OCI-LY7 (cell line): ENCODE measurements around the gene EMC8. TPM values are rescaled to one million over a fixed set of nuclear protein-coding genes. Genes with fewer than 3 reads are reported as not detected.

Experiments used
- BruUV-seq: library from RNA; stranded (reverse); fragments of 400-500 nt; replicated peaks from 2 replicates; lab custom pipeline; 2021; lab: Mats Ljungman, UMichigan
- CTCF ChIA-PET: fragments of 300-600 bp; sonication (Branson Sonifier 250); formaldehyde crosslinking; loops from one replicate; lab custom pipeline; 2022; ENCODE audit warnings: antibody characterized with exemption; ENCODE audit not compliant: unreplicated experiment; lab: Charles Lee
- POLR2A ChIA-PET: fragments of 300-600 bp; sonication (Branson Sonifier 250); formaldehyde crosslinking; loops from one replicate; lab custom pipeline; 2022; ENCODE audit warnings: antibody characterized with exemption; lab: Charles Lee
- DNase-seq: peaks from one replicate; pipeline ENCODE4 v3.0.0-alpha.2; 2015; ENCODE audit warnings: low spot score
- H2AFZ ChIP-seq: fragments of 200-600 bp; sonication (generic), shearing (Covaris generic); 2 replicates; pipeline ENCODE4 v1.6.1; 2014; ENCODE audit warnings: mild to moderate bottlenecking, antibody characterized with exemption, low read length, moderate library complexity
- H3K27ac ChIP-seq: fragments of 200-600 bp; sonication (generic); 2 replicates; pipeline ENCODE4 v1.5.1; 2014; ENCODE audit warnings: mixed run types, low read depth, mild to moderate bottlenecking, moderate library complexity, low read length, inconsistent platforms; ENCODE audit not compliant: poor library complexity, severe bottlenecking
- H3K36me3 ChIP-seq: fragments of 200-600 bp; sonication (generic); 2 replicates; pipeline ENCODE4 v1.6.1; 2014; ENCODE audit warnings: mild to moderate bottlenecking, antibody characterized with exemption, low read length, moderate library complexity, mixed read lengths; ENCODE audit not compliant: insufficient read depth
- H3K4me1 ChIP-seq: fragments of 200-600 bp; sonication (generic); 2 replicates; pipeline ENCODE4 v1.5.1; 2014; ENCODE audit warnings: mild to moderate bottlenecking, low read length; ENCODE audit not compliant: insufficient read depth, poor library complexity, severe bottlenecking
- H3K4me2 ChIP-seq: fragments of 200-600 bp; sonication (generic); 2 replicates; pipeline ENCODE4 v1.6.1; 2014; ENCODE audit warnings: mild to moderate bottlenecking, low read length
- H3K4me3 ChIP-seq: fragments of 200-600 bp; sonication (generic); 2 replicates; pipeline ENCODE4 v1.5.1; 2014; ENCODE audit warnings: mild to moderate bottlenecking, low read depth, low read length; ENCODE audit not compliant: poor library complexity, severe bottlenecking
- H3K79me2 ChIP-seq: fragments of 200-600 bp; sonication (generic); 2 replicates; pipeline ENCODE4 v1.6.1; 2016; ENCODE audit warnings: low read depth, mild to moderate bottlenecking, low read length, moderate library complexity, mixed read lengths; ENCODE audit not compliant: insufficient read depth
- H3K9me2 ChIP-seq: fragments of 200-600 bp; sonication (generic); 2 replicates; pipeline ENCODE4 v1.6.1; 2016; ENCODE audit warnings: mild to moderate bottlenecking, low read length, mixed read lengths; ENCODE audit not compliant: insufficient read depth
- H3K9me3 ChIP-seq: fragments of 200-600 bp; sonication (generic); 2 replicates; pipeline ENCODE4 v1.6.1; 2014; ENCODE audit warnings: mild to moderate bottlenecking, mixed run types, low read length, mixed read lengths
- H4K20me1 ChIP-seq: fragments of 200-600 bp; sonication (generic); 2 replicates; pipeline ENCODE4 v1.6.1; 2014; ENCODE audit warnings: mild to moderate bottlenecking, antibody characterized with exemption, low read length, moderate library complexity, mixed read lengths; ENCODE audit not compliant: insufficient read depth
- EZH2phosphoT487 ChIP-seq: fragments of 200-600 bp; sonication (generic); IDR thresholded peaks from 2 replicates; pipeline ENCODE4 v1.6.1; 2018; ENCODE audit warnings: low read depth, borderline replicate concordance, mild to moderate bottlenecking, mixed run types, antibody characterized with exemption, low read length, moderate library complexity, mixed read lengths
- intact Hi-C: fragments of 100-400 bp; cut with micrococcal nuclease; formaldehyde crosslinking; loops from one replicate; pipeline ENCODE4 v1.10.0; 2022; ENCODE audit not compliant: unreplicated experiment
- total RNA-seq, 2 experiments: library from RNA; depleted of rRNA in 1 of 2; stranded (reverse); fragments of >200 nt in 1 of 2; shearing (Covaris generic) in 1 of 2; gene quantifications; 2 replicates each; pipeline ENCODE4 v1.2.3, GENCODE V29; 2014 to 2022
- TF ChIP-seq, protein P1 (sequence below): fragments of 200-600 bp; sonication (generic); conservative IDR thresholded peaks from 2 replicates; pipeline ENCODE4 v1.5.1; 2014; ENCODE audit warnings: mild to moderate bottlenecking, antibody characterized with exemption, low read length, moderate library complexity, mixed read lengths

EMC8 gene
- total RNA-seq, 2 experiments from 2014 or later: 47.5 to 54.0 TPM

DNA sequence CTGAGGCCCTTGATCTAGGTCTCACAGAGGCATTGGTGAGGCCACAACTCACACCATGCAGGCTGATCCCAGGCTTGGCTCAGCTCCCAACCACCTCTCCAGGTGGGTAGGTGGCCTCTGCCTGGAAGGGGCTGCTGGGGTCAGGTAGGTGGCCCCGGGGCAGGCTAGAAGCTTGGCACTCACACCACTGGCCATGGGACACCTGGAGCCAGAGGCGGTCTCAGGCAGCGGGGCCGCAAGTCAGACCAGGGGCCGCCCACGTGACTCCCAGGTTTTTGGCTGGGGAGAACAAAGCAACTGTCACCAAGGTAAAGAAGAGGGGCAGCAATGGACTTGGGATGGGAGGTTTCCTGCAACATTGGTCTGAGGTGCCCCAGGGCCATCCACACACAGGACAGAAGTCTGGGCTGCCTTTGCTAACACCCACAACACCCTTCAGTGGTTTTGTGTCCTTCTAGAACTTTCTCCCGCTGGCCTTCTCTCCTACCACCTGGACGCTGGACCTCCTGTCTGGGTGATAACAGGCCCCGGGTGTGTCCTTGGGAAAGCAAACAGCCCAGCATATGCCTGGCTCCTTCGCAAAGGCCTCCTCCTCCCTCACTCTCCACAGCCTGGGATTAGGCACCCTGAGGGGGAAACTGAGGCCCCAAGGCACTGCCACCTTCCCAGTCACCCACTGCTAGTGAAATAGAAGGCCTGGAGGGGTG lies 64.9 kb downstream of the EMC8 start:
- no peaks in the 10 kb centered on the region for H3K9me2 ChIP-seq
- DNase-seq: no peak
- ChIA-PET CTCF (interaction anchor here (0.7 kb wide), 1 partner anchor 165 kb away, joined by 3 read pairs; the partner anchor contains the start of gene IRF8), POLR2A (interaction anchor here (0.6 kb wide), 1 partner anchor 19 kb away, joined by 8 read pairs; no protein-coding TSS in a partner anchor)
- H3K4me3 ChIP-seq: peak overlapping the region; percentile 20
- peak overlapping the region; percentile 85; the same call in 1 of the 2 replicates for H2AFZ ChIP-seq
- no peak for TF ChIP-seq EZH2phosphoT487
- TF ChIP-seq, protein P1, sequence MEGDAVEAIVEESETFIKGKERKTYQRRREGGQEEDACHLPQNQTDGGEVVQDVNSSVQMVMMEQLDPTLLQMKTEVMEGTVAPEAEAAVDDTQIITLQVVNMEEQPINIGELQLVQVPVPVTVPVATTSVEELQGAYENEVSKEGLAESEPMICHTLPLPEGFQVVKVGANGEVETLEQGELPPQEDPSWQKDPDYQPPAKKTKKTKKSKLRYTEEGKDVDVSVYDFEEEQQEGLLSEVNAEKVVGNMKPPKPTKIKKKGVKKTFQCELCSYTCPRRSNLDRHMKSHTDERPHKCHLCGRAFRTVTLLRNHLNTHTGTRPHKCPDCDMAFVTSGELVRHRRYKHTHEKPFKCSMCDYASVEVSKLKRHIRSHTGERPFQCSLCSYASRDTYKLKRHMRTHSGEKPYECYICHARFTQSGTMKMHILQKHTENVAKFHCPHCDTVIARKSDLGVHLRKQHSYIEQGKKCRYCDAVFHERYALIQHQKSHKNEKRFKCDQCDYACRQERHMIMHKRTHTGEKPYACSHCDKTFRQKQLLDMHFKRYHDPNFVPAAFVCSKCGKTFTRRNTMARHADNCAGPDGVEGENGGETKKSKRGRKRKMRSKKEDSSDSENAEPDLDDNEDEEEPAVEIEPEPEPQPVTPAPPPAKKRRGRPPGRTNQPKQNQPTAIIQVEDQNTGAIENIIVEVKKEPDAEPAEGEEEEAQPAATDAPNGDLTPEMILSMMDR: no peak
- H3K4me2 ChIP-seq: peak overlapping the region; percentile 59
- intact Hi-C loops: loop anchor here (1.0 kb wide), 1 partner anchor 22 kb away; no protein-coding TSS in a partner anchor
- no TSS peak for BruUV-seq
- H3K9me3 ChIP-seq: no peaks in the 10 kb centered on the region
- H3K4me1 ChIP-seq: peaks cover 31% of the 10 kb centered on the region
- H3K79me2 ChIP-seq: no peaks in the 10 kb centered on the region
- H4K20me1 ChIP-seq: no peaks in the 10 kb centered on the region
- H3K36me3 ChIP-seq: no peaks in the 10 kb centered on the region
- peak overlapping the region; percentile 60 for H3K27ac ChIP-seq

DNA sequence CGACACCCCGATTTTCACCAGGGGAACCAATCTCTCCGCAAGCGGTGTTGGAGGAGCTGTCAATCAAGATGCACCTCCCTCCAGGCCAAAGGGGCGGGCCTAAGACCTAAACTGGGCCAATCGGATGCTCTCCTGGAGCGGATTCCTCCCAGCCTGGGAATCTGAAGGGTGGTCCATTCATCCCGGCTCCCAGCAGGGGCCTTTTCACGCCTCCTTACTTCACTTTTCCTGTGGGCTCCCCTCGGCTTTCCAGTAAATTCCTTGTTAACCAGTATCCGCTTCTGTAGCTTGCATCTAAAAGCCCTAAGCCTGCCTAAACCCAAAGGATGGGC lies 65.5 kb downstream of the EMC8 start:
- Histone ChIP-seq H3K4me3 (no peak overlapping the region), H3K27ac (no peak overlapping the region), H3K36me3 (no peaks in the 10 kb centered on the region), H3K9me2 (no peaks in the 10 kb centered on the region), H2AFZ (no peak overlapping the region), H3K9me3 (no peaks in the 10 kb centered on the region), H3K4me2 (no peak overlapping the region), H3K79me2 (no peaks in the 10 kb centered on the region), H3K4me1 (peaks cover 31% of the 10 kb centered on the region), H4K20me1 (no peaks in the 10 kb centered on the region)
- intact Hi-C loops: no loop called here
- TF ChIP-seq, protein P1: no peak
- ChIA-PET CTCF (no interaction called here), POLR2A (interaction anchor here (0.6 kb wide), 1 partner anchor 18 kb away, joined by 8 read pairs; no protein-coding TSS in a partner anchor)
- BruUV-seq: no TSS peak
- DNase-seq: no peak
